Gastroesophageal sphincter (tissue), 3 donors: ENCODE measurements around the gene KYAT1.

Experiments used
- POLR2A ChIP-seq, 2 donors: fragments of 450-650 bp; IDR thresholded peaks; one replicate each; pipeline ENCODE4 v1.6.1; 2017; ENCODE audit warnings: antibody characterized with exemption in 2 of 2, mild to moderate bottlenecking in 2 of 2, moderate library complexity in 1 of 2
- TF ChIP-seq, protein P1 (sequence below), 4 experiments: fragments of 200-600 bp in 2 of 4; fragments of 450-650 bp in 2 of 4; sonication (generic) in 1 of 4; IDR thresholded peaks; one replicate each; pipeline ENCODE4 v1.5.1; 2017 to 2019; ENCODE audit warnings: antibody characterized with exemption in 4 of 4, mild to moderate bottlenecking in 2 of 4, moderate library complexity in 2 of 4

DNA sequence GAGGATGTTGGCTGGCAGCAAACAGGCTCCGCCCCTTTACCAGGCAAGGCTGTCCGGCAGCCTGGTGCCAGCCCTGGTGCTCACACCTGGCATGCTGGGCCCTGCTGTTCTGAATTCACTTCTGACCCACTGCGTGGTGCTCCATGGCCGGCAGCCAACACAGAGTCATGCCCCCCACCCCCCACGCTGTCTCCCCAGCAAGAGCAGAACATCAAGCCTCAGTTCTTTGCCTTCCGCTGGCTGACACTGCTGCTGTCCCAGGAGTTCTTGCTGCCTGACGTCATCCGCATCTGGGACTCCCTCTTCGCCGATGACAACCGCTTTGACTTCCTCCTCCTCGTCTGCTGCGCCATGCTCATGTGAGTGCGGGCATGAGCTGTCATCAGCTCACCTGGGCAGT lies 76.1 kb downstream of the KYAT1 start:
- TF ChIP-seq, protein P1, sequence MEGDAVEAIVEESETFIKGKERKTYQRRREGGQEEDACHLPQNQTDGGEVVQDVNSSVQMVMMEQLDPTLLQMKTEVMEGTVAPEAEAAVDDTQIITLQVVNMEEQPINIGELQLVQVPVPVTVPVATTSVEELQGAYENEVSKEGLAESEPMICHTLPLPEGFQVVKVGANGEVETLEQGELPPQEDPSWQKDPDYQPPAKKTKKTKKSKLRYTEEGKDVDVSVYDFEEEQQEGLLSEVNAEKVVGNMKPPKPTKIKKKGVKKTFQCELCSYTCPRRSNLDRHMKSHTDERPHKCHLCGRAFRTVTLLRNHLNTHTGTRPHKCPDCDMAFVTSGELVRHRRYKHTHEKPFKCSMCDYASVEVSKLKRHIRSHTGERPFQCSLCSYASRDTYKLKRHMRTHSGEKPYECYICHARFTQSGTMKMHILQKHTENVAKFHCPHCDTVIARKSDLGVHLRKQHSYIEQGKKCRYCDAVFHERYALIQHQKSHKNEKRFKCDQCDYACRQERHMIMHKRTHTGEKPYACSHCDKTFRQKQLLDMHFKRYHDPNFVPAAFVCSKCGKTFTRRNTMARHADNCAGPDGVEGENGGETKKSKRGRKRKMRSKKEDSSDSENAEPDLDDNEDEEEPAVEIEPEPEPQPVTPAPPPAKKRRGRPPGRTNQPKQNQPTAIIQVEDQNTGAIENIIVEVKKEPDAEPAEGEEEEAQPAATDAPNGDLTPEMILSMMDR (IDR thresholded peaks at IDR 0.05): no peak
- TF ChIP-seq POLR2A (IDR thresholded peaks at IDR 0.05): no peak
